ENCODE measurements around the gene POLN. TPM values are rescaled to one million over a fixed set of nuclear protein-coding genes. Genes with fewer than 3 reads are reported as not detected.
A peak's percentile ranks its signal among the peaks of the same experiment; 100 is the strongest.

The POLN gene
- total and polyA plus RNA-seq, 2 experiments from 2014 or later, result 1.8 to 4.0 TPM

DNA sequence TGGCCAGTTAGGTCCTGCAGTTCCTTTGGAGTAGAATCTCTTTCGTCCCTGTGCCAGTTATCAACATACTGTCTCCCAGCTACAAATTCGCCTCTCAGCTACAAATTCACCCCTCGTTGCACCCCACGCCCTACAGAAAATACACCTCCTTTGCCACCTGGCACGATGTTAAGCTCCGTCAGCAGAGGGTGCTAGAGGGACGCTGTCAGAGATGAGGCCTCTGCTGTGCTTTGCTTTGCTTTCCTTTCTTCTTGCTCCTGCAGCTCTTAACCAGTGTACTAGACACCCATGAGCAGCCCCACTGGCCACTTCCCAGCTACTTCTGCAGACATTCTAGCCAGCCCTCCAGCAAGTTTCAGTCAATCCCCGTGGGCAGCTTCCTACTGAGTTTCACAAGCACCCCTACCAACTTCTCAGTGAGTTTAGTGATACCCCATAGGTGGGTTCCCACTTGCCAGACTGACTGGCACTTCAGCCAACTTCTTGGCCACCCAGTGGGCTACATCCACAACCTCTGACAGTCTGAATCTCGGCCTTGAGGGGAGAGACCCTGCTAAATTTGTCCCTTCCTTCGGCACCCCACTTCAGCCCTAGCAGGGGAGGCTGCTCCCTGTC, 21.8 kb downstream of the POLN start:
- peak; percentile 80 for ATAC-seq

DNA sequence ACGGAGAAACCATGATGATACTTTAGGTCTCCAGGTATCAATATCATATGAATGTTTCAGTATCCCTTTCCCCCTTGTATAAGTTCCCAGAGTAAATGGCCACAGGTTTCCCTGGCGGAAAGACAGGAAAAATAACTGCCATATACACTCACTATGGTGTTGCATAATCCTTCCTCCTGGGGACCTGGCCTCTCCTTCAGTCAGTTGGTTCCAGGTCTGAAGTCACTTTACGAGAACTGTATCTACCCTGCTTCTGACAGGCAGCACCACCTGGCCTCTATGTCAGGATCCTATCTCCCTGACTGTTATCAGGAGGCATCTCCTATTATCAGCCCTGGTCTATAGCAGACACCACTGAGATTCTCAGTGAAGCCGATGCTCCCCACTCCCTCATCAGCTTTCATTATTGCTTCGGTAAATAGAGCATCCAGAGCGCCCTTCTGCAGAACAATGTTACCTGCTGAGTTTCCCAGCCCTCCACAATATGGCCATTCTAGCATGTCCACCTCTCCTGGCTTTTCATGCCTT, 22.6 kb downstream of the POLN start:
- H3K27me3 ChIP-seq (ENCODE audit: insufficient read depth), result no peaks in the 10 kb centered on the region
- no peak overlapping the region for H3K4me3 ChIP-seq
- H2AFZ ChIP-seq, result no peak overlapping the region
- no peaks in the 10 kb centered on the region for H3K79me2 ChIP-seq (replicated peaks; ENCODE audit: insufficient read depth)
- H3K9me2 ChIP-seq (ENCODE audit: insufficient read depth), result peaks cover 3% of the 10 kb centered on the region; the same call in 1 of the 2 replicates
- Mint-ChIP-seq H3K36me3 (ENCODE audit: low read depth) (no peaks in the 10 kb centered on the region), H3K27ac (no peak overlapping the region), H3K4me3 (no peak overlapping the region), H3K9me3 (no peaks in the 10 kb centered on the region), H3K4me1 (peaks cover 56% of the 10 kb centered on the region), H3K27me3 (ENCODE audit: insufficient read depth, low read depth, poor library complexity) (peaks cover 5% of the 10 kb centered on the region)
- no peaks in the 10 kb centered on the region for H3K36me3 ChIP-seq (ENCODE audit: insufficient read depth)
- ATAC-seq (no peak), DNase-seq (ENCODE audit: low spot score) (no peak)
- peaks cover 6% of the 10 kb centered on the region for H3F3A ChIP-seq (replicated peaks; ENCODE audit: low read depth)
- no peaks in the 10 kb centered on the region for H4K20me1 ChIP-seq (replicated peaks; ENCODE audit: insufficient read depth)
- no peak overlapping the region for H3K27ac ChIP-seq (ENCODE audit: low read depth)
- TF ChIP-seq EZH2 (IDR thresholded peaks at IDR 0.05; ENCODE audit: low read depth, unreplicated experiment), result no peak
- TF ChIP-seq, protein P1, sequence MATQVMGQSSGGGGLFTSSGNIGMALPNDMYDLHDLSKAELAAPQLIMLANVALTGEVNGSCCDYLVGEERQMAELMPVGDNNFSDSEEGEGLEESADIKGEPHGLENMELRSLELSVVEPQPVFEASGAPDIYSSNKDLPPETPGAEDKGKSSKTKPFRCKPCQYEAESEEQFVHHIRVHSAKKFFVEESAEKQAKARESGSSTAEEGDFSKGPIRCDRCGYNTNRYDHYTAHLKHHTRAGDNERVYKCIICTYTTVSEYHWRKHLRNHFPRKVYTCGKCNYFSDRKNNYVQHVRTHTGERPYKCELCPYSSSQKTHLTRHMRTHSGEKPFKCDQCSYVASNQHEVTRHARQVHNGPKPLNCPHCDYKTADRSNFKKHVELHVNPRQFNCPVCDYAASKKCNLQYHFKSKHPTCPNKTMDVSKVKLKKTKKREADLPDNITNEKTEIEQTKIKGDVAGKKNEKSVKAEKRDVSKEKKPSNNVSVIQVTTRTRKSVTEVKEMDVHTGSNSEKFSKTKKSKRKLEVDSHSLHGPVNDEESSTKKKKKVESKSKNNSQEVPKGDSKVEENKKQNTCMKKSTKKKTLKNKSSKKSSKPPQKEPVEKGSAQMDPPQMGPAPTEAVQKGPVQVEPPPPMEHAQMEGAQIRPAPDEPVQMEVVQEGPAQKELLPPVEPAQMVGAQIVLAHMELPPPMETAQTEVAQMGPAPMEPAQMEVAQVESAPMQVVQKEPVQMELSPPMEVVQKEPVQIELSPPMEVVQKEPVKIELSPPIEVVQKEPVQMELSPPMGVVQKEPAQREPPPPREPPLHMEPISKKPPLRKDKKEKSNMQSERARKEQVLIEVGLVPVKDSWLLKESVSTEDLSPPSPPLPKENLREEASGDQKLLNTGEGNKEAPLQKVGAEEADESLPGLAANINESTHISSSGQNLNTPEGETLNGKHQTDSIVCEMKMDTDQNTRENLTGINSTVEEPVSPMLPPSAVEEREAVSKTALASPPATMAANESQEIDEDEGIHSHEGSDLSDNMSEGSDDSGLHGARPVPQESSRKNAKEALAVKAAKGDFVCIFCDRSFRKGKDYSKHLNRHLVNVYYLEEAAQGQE (IDR thresholded peaks at IDR 0.05; ENCODE audit: unreplicated experiment), result no peak
- no peak for TF ChIP-seq ZNF114 (CRISPR knock-in tag; IDR thresholded peaks at IDR 0.05)
- TF ChIP-seq POLR2AphosphoS5 (IDR thresholded peaks at IDR 0.05; ENCODE audit: low read depth), result no peak
- H3K4me2 ChIP-seq, result no peak overlapping the region; the same call in 1 of the 2 replicates
- peaks cover 43% of the 10 kb centered on the region for H3K4me1 ChIP-seq (ENCODE audit: insufficient read depth)

More for the DNA sequence above, 21.8 kb downstream of the POLN start:
- H3K4me1 Mint-ChIP-seq, result peaks cover 50% of the 10 kb centered on the region
- TF ChIP-seq, protein P2, sequence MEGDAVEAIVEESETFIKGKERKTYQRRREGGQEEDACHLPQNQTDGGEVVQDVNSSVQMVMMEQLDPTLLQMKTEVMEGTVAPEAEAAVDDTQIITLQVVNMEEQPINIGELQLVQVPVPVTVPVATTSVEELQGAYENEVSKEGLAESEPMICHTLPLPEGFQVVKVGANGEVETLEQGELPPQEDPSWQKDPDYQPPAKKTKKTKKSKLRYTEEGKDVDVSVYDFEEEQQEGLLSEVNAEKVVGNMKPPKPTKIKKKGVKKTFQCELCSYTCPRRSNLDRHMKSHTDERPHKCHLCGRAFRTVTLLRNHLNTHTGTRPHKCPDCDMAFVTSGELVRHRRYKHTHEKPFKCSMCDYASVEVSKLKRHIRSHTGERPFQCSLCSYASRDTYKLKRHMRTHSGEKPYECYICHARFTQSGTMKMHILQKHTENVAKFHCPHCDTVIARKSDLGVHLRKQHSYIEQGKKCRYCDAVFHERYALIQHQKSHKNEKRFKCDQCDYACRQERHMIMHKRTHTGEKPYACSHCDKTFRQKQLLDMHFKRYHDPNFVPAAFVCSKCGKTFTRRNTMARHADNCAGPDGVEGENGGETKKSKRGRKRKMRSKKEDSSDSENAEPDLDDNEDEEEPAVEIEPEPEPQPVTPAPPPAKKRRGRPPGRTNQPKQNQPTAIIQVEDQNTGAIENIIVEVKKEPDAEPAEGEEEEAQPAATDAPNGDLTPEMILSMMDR (conservative IDR thresholded peaks at IDR 0.05; ENCODE audit: low read depth in 2 of 2), result peak; percentile 94 to 97
- TF ChIP-seq NANOG (IDR thresholded peaks at IDR 0.05; ENCODE audit: borderline replicate concordance), result no peak
- TF ChIP-seq POLR2AphosphoS5 (IDR thresholded peaks at IDR 0.05; ENCODE audit: low read depth), result no peak
- no peaks in the 10 kb centered on the region for H4K20me1 ChIP-seq (replicated peaks; ENCODE audit: insufficient read depth)
- H3F3A ChIP-seq (replicated peaks; ENCODE audit: low read depth), result peaks cover 6% of the 10 kb centered on the region
- DNase-seq (ENCODE audit: low spot score), result peak; percentile 91
- H3K36me3 ChIP-seq (ENCODE audit: insufficient read depth), result no peaks in the 10 kb centered on the region
- H3K4me3 ChIP-seq, result peak overlapping the region; percentile 42
- peak overlapping the region; percentile 2 for H3K27ac ChIP-seq (ENCODE audit: low read depth)
- H3K36me3 Mint-ChIP-seq (ENCODE audit: low read depth), result no peaks in the 10 kb centered on the region
- H3K9me3 Mint-ChIP-seq, result no peaks in the 10 kb centered on the region
- peaks cover 5% of the 10 kb centered on the region for H3K27me3 Mint-ChIP-seq (ENCODE audit: insufficient read depth, low read depth, poor library complexity)
- H2AFZ ChIP-seq, result no peak overlapping the region
- peaks cover 40% of the 10 kb centered on the region for H3K4me1 ChIP-seq (ENCODE audit: insufficient read depth)
- H3K27ac Mint-ChIP-seq, result no peak overlapping the region
- no peak overlapping the region; the same call in 2 of the 3 replicates for H3K4me3 Mint-ChIP-seq
- no peaks in the 10 kb centered on the region for H3K27me3 ChIP-seq (ENCODE audit: insufficient read depth)
- H3K79me2 ChIP-seq (replicated peaks; ENCODE audit: insufficient read depth), result no peaks in the 10 kb centered on the region
- peaks cover 3% of the 10 kb centered on the region; the same call in 1 of the 2 replicates for H3K9me2 ChIP-seq (ENCODE audit: insufficient read depth)
- peak overlapping the region; percentile 75 for H3K4me2 ChIP-seq
